HCT116 (cell line): Measurements from ENCODE around the gene VPS35L. TPM values are rescaled to one million over a fixed set of nuclear protein-coding genes. Genes with fewer than 3 reads are reported as not detected.

ENCODE experiments used
- ATAC-seq: fragments of 200-7000 bp; cut with Tn5 transposase; 2 replicates; pipeline ENCODE4 v1.9.1; 2020; ENCODE audit warnings: mild to moderate bottlenecking, moderate library complexity
- BruUV-seq: library from RNA; stranded (reverse); fragments of 400-500 nt; replicated peaks from 2 replicates; lab custom pipeline; 2021; lab: Mats Ljungman, UMichigan
- CTCF ChIA-PET: fragments of 300-600 bp; sonication (Branson Sonifier 250); formaldehyde crosslinking; loops from one replicate; lab custom pipeline; 2021; ENCODE audit warnings: antibody characterized with exemption; lab: Charles Lee
- POLR2A ChIA-PET: fragments of 300-600, 350-600 bp; sonication (Branson Sonifier 250); formaldehyde crosslinking; loops from one replicate; lab custom pipeline; 2021; ENCODE audit warnings: antibody characterized with exemption; lab: Charles Lee
- RAD21 ChIA-PET, 2 experiments: fragments of 300-600 bp; sonication (Branson Sonifier 250); formaldehyde crosslinking; loops; one replicate each; lab custom pipeline; 2023; ENCODE audit warnings: low total read pairs in 2 of 2; ENCODE audit not compliant: uncharacterized antibody in 2 of 2, unreplicated experiment in 2 of 2, low non-redundant PET in 1 of 2; lab: Charles Lee
- DNase-seq: peaks from one replicate; pipeline ENCODE4 v3.0.0-alpha.2; 2010; ENCODE audit warnings: low read depth, low spot score
- H2AFZ ChIP-seq: fragments of 200-600 bp; shearing (Covaris generic), sonication (generic); 2 replicates; pipeline ENCODE4 v1.6.1; 2017; ENCODE audit warnings: low read depth, mixed run types, mixed read lengths, antibody characterized with exemption, low read length; ENCODE audit not compliant: poor library complexity, severe bottlenecking
- H3K27ac ChIP-seq: 2 replicates; pipeline ENCODE4 v1.5.1; 2012; ENCODE audit warnings: low read depth, low read length
- H3K27me3 ChIP-seq: fragments of 200-600 bp; sonication (generic); 2 replicates; pipeline ENCODE4 v1.6.1; 2016; ENCODE audit warnings: mixed run types, low read length, mixed read lengths; ENCODE audit not compliant: insufficient read depth
- H3K36me3 ChIP-seq, 2 experiments: fragments of 200-500 bp in 1 of 2; fragments of 200-600 bp in 1 of 2; sonication (Bioruptor generic) in 1 of 2; sonication (generic) in 1 of 2; 2 replicates each; pipeline versions ENCODE4 v1.5.1 to v1.6.1; 2014 to 2016; ENCODE audit warnings: low read length in 2 of 2, inconsistent platforms in 1 of 2, mixed read lengths in 1 of 2, mixed run types in 1 of 2; ENCODE audit not compliant: insufficient read depth in 2 of 2, control insufficient read depth in 1 of 2
- H3K4me1 ChIP-seq, 2 experiments: fragments of 200-600 bp in 1 of 2; sonication (generic) in 1 of 2; 2 replicates each; pipeline versions ENCODE4 v1.5.1 to v1.6.1; 2012 to 2017; ENCODE audit warnings: low read length in 2 of 2, inconsistent platforms in 1 of 2, mild to moderate bottlenecking in 1 of 2, mixed read lengths in 1 of 2, mixed run types in 1 of 2, moderate library complexity in 1 of 2; ENCODE audit not compliant: insufficient read depth in 2 of 2, control insufficient read depth in 1 of 2
- H3K4me2 ChIP-seq: fragments of 200-600 bp; sonication (generic); 2 replicates; pipeline ENCODE4 v1.6.1; 2017; ENCODE audit warnings: mixed run types, low read length, mixed read lengths
- H3K4me3 ChIP-seq, 2 experiments: fragments of 200-600 bp in 1 of 2; sonication (generic) in 1 of 2; replicated peaks in 1 of 2; 2 replicates each; pipeline ENCODE4 v1.5.1; 2011 to 2016; ENCODE audit warnings: low read length in 2 of 2, control low read depth in 1 of 2, low read depth in 1 of 2, mild to moderate bottlenecking in 1 of 2, mixed read lengths in 1 of 2, mixed run types in 1 of 2
- H3K79me2 ChIP-seq: fragments of 200-600 bp; sonication (generic); 2 replicates; pipeline ENCODE4 v1.6.1; 2017; ENCODE audit warnings: mild to moderate bottlenecking, mixed run types, low read length, moderate library complexity, mixed read lengths; ENCODE audit not compliant: insufficient read depth
- H3K9ac ChIP-seq: fragments of 200-600 bp; sonication (generic); 2 replicates; pipeline ENCODE4 v1.6.1; 2016; ENCODE audit warnings: low read length, mixed read lengths
- H3K9me2 ChIP-seq: fragments of 200-600 bp; sonication (generic), shearing (Covaris generic); 2 replicates; pipeline ENCODE4 v1.6.1; 2017; ENCODE audit warnings: mixed run types, mild to moderate bottlenecking, moderate library complexity; ENCODE audit not compliant: insufficient read depth
- H3K9me3 ChIP-seq, 2 experiments: fragments of 200-500 bp in 1 of 2; fragments of 200-600 bp in 1 of 2; sonication (Bioruptor generic) in 1 of 2; sonication (generic) in 1 of 2; 2 replicates each; pipeline ENCODE4 v1.6.1; 2014 to 2017; ENCODE audit warnings: low read length in 2 of 2, mixed read lengths in 2 of 2, inconsistent platforms in 1 of 2, low read depth in 1 of 2, mild to moderate bottlenecking in 1 of 2, mixed run types in 1 of 2, moderate library complexity in 1 of 2; ENCODE audit not compliant: control insufficient read depth in 1 of 2, insufficient read depth in 1 of 2
- H4K20me1 ChIP-seq: fragments of 200-600 bp; sonication (generic), shearing (Covaris generic); 2 replicates; pipeline ENCODE4 v1.6.1; 2017; ENCODE audit warnings: mixed run types, mild to moderate bottlenecking, moderate library complexity; ENCODE audit not compliant: insufficient read depth
- ELF1 ChIP-seq: IDR thresholded peaks from 2 replicates; pipeline ENCODE4 v1.6.1; 2012; ENCODE audit warnings: low read depth, borderline replicate concordance
- EZH2phosphoT487 ChIP-seq: fragments of 200-600 bp; IDR thresholded peaks from 2 replicates; pipeline ENCODE4 v1.6.1; 2018; ENCODE audit warnings: antibody characterized with exemption, borderline replicate concordance
- FOSL1 ChIP-seq: IDR thresholded peaks from 2 replicates; pipeline ENCODE4 v1.6.1; 2012; ENCODE audit warnings: low read depth
- JUND ChIP-seq: IDR thresholded peaks from 2 replicates; pipeline ENCODE4 v1.6.1; 2012
- POLR2A ChIP-seq: IDR thresholded peaks from 2 replicates; pipeline ENCODE4 v1.7.0; 2011; ENCODE audit warnings: borderline replicate concordance; ENCODE audit not compliant: insufficient read depth, insufficient read length; ENCODE audit errors: extremely low read depth
- SIN3A ChIP-seq: IDR thresholded peaks from 2 replicates; pipeline ENCODE4 v1.6.1; 2012; ENCODE audit warnings: low read depth
- TCF7L2 ChIP-seq: IDR thresholded peaks from 2 replicates; pipeline ENCODE4 v1.7.0; 2011; ENCODE audit warnings: borderline replicate concordance, inconsistent platforms; ENCODE audit not compliant: insufficient read depth, insufficient read length; ENCODE audit errors: extremely low read depth
- ZNF274 ChIP-seq: fragments of 200-500 bp; sonication (Bioruptor generic); IDR thresholded peaks from 2 replicates; pipeline ENCODE4 v1.6.1; 2014; ENCODE audit warnings: mild to moderate bottlenecking, low read depth, low read length, inconsistent platforms
- intact Hi-C: fragments of 100-400 bp; cut with micrococcal nuclease; formaldehyde crosslinking; loops from 2 replicates; pipeline ENCODE4 v1.10.0; 2022
- total RNA-seq: library from RNA; stranded (reverse); gene quantifications from one replicate; pipeline ENCODE4 v1.2.1, GENCODE V29; 2021; ENCODE audit not compliant: unreplicated experiment
- TF ChIP-seq, protein P1 (sequence below): IDR thresholded peaks from 2 replicates; pipeline ENCODE4 v1.6.1; 2012
- TF ChIP-seq, protein P2 (sequence below): IDR thresholded peaks from 2 replicates; pipeline ENCODE4 v1.6.1; 2012

The VPS35L gene
- total RNA-seq, 1 experiment from 2014 or later, result 21.4 TPM

- TF ChIP-seq, protein P1, sequence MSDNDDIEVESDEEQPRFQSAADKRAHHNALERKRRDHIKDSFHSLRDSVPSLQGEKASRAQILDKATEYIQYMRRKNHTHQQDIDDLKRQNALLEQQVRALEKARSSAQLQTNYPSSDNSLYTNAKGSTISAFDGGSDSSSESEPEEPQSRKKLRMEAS, result no peak
- TF ChIP-seq EZH2phosphoT487 (no peak), TCF7L2 (no peak), ZNF274 (no peak)
- TF ChIP-seq, protein P2, sequence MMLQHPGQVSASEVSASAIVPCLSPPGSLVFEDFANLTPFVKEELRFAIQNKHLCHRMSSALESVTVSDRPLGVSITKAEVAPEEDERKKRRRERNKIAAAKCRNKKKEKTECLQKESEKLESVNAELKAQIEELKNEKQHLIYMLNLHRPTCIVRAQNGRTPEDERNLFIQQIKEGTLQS, result no peak
These were observed 28.3 kb upstream of the VPS35L start (continued) for GRCh38 chr16:19527161-19527560.

- CTCF ChIA-PET, result interaction anchor here (1.9 kb wide), 1 partner anchor 55 kb away, joined by 8 read pairs; no protein-coding TSS in a partner anchor
- no peaks in the 10 kb centered on the region for H4K20me1 ChIP-seq
- intact Hi-C loops, result no loop called here
- H3K4me2 ChIP-seq, result no peak overlapping the region
- H3K36me3 ChIP-seq, result peaks cover 11 to 24% of the 10 kb centered on the region in 2 experiments
- RAD21 ChIA-PET, result no interaction called here
- H3K27ac ChIP-seq, result no peak overlapping the region
- no peaks in the 10 kb centered on the region for H3K9me3 ChIP-seq
- H2AFZ ChIP-seq, result no peak overlapping the region
- no peak overlapping the region for H3K4me3 ChIP-seq
- H3K4me1 ChIP-seq, result peaks cover 0 to 12% of the 10 kb centered on the region in 2 experiments; a peak in 3 of 4 replicates
- H3K9ac ChIP-seq, result no peak overlapping the region
- BruUV-seq, result no TSS peak
- ATAC-seq, result no peak
- TF ChIP-seq TCF7L2, result no peak
- no peak for TF ChIP-seq POLR2A
- TF ChIP-seq FOSL1, result no peak
- TF ChIP-seq ZNF274, result no peak
- TF ChIP-seq ELF1, result no peak
- TF ChIP-seq JUND, result peak; percentile 15; the same call in 1 of the 2 replicates
- TF ChIP-seq, protein P1, result no peak
- TF ChIP-seq SIN3A, result no peak
- no peak for DNase-seq
- peaks cover 37% of the 10 kb centered on the region for H3K79me2 ChIP-seq
- H3K9me2 ChIP-seq, result no peaks in the 10 kb centered on the region
- H3K27me3 ChIP-seq, result no peaks in the 10 kb centered on the region
- POLR2A ChIA-PET, result no interaction called here
These were observed 26.8 kb upstream of the VPS35L start for GRCh38 chr16:19528666-19529065.
